ENCODE results near the gene LAMC1.

GRCh38 chr1:183125279-183125999 is 102.2 kb downstream of the LAMC1 start:
- TF ChIP-seq CTCF (conservative IDR thresholded peaks at IDR 0.05 in 1 of 2, IDR thresholded peaks at IDR 0.05 in 1 of 2; ENCODE audit: low read depth in 1 of 2, low read length in 2 of 2) (no peak), EZH2 (IDR thresholded peaks at IDR 0.05; ENCODE audit: low read length, missing control alignments) (no peak)

Data from fibroblast of lung (primary cell).